HUES48 (cell line): ENCODE results near the gene TMEM213.

Experiments
- H3K27ac ChIP-seq: one replicate; pipeline ENCODE4 v1.7.0; 2013; ENCODE audit warnings: low read depth, low read length, inconsistent platforms
- H3K27me3 ChIP-seq: 2 replicates; pipeline ENCODE4 v1.6.1; 2013; ENCODE audit warnings: mild to moderate bottlenecking, low read length; ENCODE audit not compliant: control insufficient read depth, insufficient read depth
- H3K36me3 ChIP-seq: 2 replicates; pipeline ENCODE4 v1.6.1; 2013; ENCODE audit warnings: low read length; ENCODE audit not compliant: control insufficient read depth, insufficient read depth
- H3K4me1 ChIP-seq: 2 replicates; pipeline ENCODE4 v1.6.1; 2013; ENCODE audit warnings: mild to moderate bottlenecking, low read length; ENCODE audit not compliant: control insufficient read depth, insufficient read depth
- H3K4me3 ChIP-seq: 2 replicates; pipeline ENCODE4 v1.5.1; 2013; ENCODE audit warnings: mild to moderate bottlenecking, low read depth, low read length
- H3K9ac ChIP-seq: 2 replicates; pipeline ENCODE4 v1.6.1; 2013; ENCODE audit warnings: mild to moderate bottlenecking, low read depth, low read length, moderate library complexity
- H3K9me3 ChIP-seq: 2 replicates; pipeline ENCODE4 v1.6.1; 2013; ENCODE audit warnings: low read length; ENCODE audit not compliant: control insufficient read depth, insufficient read depth

The TMEM213 gene

DNA sequence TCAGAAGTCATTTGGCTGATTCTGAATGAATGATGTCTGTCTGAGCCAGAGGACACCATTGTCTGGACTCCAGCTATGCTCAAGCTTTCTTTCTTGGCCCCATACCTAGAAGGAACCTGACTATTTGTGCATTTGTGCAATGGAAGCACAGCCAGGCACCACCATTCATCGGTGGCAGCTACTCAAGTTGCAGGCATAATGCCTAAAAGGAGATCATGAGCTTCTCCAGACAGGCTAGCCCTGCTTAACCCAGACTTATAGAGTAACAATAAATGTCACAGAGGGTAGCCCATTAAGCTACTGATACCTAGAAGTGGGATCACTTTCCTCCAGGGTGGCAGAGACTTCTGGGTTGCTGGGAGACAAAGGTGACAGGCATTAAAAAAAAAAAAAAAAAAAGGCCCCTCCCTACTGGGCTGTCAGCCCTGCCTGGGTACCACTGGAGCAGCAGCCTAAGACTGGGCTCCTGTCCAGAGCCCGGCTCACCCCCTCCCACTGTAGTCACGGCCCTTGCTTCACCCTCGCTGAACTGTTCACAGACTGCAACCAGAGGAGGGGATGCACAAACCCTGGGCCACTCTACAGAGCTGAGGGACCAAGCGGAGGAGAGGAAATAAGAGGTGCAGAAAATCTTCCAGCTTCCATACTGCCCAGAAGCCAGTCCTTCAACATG is 75.6 kb downstream of the TMEM213 start:
- Histone ChIP-seq H3K27ac (no peak overlapping the region), H3K9me3 (no peaks in the 10 kb centered on the region), H3K27me3 (no peaks in the 10 kb centered on the region), H3K9ac (no peak overlapping the region), H3K4me1 (no peaks in the 10 kb centered on the region), H3K4me3 (no peak overlapping the region), H3K36me3 (peaks cover 30% of the 10 kb centered on the region)

DNA sequence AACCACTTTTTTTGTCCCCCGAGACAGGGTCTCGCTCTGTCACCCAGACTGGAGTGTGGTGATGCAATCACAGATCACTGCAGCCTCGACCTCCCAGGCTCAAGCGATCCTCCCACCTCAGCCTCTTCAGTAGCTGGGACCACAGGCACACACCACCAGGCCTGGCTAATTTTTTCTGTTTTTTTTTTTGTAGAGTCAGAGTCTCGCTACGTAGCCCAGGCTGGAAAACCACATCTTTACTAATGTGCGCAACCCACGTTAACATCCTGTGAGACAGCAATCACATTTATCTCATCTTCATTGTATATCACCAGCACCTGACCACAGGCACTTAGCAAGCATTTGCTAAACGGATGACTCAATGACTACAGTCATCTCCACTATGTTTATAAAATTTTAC is 78.0 kb downstream of the TMEM213 start:
- Histone ChIP-seq H3K27me3 (no peaks in the 10 kb centered on the region), H3K4me1 (no peaks in the 10 kb centered on the region), H3K9me3 (no peaks in the 10 kb centered on the region), H3K4me3 (no peak overlapping the region), H3K9ac (no peak overlapping the region), H3K27ac (no peak overlapping the region), H3K36me3 (peaks cover 34% of the 10 kb centered on the region)

DNA sequence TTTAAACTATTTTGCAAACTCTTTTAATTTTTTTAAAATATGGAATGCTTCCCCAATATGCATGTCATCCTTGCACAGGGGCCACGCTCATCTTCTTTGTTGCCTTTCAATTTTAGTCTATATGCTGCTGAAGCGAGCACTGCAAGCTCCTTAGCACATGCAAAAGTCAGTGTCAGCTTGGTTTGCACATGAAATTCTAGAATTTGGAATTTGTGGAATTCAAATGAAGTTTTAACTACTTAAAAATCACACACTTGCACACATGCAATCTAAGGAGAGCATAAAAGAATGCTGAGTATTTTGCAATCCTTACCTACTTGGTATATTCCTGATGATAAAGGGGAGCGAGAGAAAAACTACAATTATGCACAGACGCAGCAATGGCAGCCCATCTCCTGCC is 78.5 kb downstream of the TMEM213 start:
- no peak overlapping the region for H3K4me3 ChIP-seq
- H3K27ac ChIP-seq: no peak overlapping the region
- H3K9ac ChIP-seq: no peak overlapping the region
- no peaks in the 10 kb centered on the region for H3K4me1 ChIP-seq
- H3K27me3 ChIP-seq: no peaks in the 10 kb centered on the region
- no peaks in the 10 kb centered on the region for H3K9me3 ChIP-seq
- H3K36me3 ChIP-seq: peaks cover 39% of the 10 kb centered on the region

DNA sequence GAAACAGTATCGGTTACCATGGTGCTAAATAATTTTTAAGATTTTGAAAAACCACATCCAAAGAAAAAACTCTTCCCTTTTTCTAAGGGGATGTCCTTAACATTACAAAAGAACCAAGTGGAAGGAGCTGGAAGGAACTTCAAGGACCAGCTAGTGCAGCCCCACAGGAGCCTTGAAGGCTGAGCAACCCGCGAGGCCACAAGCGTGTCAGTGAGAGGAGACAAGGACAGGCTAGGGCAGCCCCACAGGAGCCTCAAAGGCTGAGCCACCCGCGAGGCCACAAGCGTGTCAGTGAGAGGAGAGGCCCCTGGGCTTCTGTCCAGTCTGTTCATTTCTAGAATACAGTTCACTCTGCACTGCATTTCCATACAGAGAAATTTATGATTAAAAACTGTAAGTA is 80.3 kb downstream of the TMEM213 start:
- Histone ChIP-seq H3K27me3 (no peaks in the 10 kb centered on the region), H3K27ac (no peak overlapping the region), H3K9ac (no peak overlapping the region), H3K4me3 (no peak overlapping the region), H3K9me3 (no peaks in the 10 kb centered on the region), H3K36me3 (peaks cover 42% of the 10 kb centered on the region), H3K4me1 (no peaks in the 10 kb centered on the region)

DNA sequence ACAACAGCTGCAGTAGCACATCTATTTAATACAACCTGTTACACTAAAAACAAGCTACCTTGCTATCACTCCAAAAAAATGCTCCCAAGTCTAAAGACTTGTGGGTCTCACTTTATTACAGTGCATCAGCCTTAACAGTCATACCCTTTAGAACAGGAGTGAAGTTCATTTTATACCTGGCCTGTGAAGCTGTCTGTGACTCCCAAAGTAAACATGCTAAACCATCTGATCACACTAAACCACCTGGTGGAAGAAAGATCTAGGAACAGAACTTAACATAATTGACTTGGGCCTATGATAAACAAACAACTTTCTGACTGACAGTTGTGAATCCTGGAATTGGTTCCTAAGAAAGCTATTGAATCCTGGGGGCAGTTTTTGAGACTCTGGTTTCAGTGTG is 81.1 kb downstream of the TMEM213 start:
- H3K36me3 ChIP-seq: peaks cover 38% of the 10 kb centered on the region
- no peak overlapping the region for H3K4me3 ChIP-seq

DNA sequence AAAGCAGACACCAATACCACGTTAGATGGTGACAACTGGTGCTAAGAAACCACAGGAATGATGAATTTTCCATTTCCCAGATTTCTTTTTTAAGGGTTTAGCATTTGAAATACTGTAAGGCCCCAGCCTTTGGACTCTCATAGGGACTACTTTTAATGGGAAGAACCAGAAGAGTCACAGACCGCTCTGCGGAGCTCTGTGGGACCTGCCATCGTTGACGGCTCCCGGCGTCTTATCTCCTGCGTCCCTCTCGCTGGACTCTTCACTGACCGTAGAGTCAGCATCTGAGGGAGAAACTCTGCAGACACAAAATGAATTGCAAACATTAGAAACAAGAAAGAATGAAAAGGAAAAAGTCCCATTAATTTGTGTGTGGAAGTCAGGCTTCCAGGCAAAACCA is 81.6 kb downstream of the TMEM213 start:
- no peak overlapping the region for H3K27ac ChIP-seq
- H3K4me3 ChIP-seq: no peak overlapping the region
- H3K4me1 ChIP-seq: no peaks in the 10 kb centered on the region
- no peaks in the 10 kb centered on the region for H3K27me3 ChIP-seq
- H3K36me3 ChIP-seq: peaks cover 38% of the 10 kb centered on the region
- H3K9me3 ChIP-seq: no peaks in the 10 kb centered on the region
- H3K9ac ChIP-seq: no peak overlapping the region

More for the DNA sequence above, 81.1 kb downstream of the TMEM213 start:
- Histone ChIP-seq H3K4me1 (no peaks in the 10 kb centered on the region), H3K27me3 (no peaks in the 10 kb centered on the region), H3K9me3 (no peaks in the 10 kb centered on the region), H3K9ac (no peak overlapping the region), H3K27ac (no peak overlapping the region)

DNA sequence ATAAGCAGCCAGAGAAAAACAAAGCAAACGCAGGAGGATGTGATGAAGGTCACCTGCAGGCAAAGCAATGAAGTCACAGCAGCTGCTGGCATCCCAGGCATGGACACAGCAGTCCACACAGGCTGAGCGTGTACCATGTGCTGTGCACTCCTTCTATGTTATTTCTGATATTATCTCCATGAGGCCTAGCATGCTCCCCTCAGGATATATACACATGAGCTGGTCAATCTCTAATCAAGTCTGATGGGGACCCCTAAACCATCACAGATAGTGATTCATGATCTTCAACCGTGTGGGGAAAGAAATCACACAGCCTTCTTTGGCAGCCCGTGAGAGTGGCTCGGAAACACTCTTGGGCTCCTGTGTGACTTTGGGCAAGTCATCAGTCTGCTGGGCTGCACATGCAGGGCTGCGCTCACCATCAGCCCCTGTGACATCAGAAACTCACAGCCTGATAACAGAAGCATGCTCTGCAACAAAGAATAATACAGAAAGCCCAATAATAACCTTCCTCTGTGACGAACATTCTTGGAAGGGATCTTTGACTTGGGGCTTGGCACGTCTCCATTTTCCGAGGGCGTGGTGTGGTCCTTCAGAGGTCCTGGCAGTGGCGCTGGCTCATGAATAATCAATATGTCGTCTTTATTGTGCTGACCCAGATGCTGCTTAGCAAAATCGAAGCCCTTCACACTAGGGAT is 83.2 kb downstream of the TMEM213 start:
- H3K27ac ChIP-seq: no peak overlapping the region

DNA sequence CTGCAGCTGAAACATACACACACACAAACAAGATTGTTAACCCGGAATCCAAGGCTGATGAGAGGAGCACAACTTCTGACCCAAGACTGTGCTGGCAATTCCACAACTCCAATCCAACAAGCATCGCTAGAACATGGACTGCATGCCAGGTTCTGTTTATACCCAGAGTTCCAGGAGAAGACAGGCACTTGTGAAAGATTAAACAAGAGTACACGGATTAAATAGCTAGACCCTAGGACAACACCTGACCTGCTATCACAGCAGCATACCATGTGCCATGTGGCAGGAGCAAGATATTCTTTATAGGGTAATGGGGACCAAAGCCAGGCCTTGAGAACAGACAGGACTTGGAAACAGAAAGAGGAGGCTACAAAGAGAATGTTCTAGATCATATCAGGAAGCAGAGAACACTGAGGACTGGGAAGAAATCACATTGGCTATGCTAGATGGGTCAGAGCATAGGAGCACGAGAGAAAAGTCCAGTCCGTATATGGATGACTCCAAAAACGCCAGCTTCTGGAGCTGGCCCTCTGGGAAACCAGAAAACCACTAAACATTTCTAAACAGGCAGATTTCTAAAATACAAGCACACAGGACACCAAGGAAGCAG is 83.9 kb downstream of the TMEM213 start:
- Histone ChIP-seq H3K4me1 (no peaks in the 10 kb centered on the region), H3K27ac (no peak overlapping the region), H3K9me3 (no peaks in the 10 kb centered on the region), H3K27me3 (no peaks in the 10 kb centered on the region), H3K4me3 (no peak overlapping the region), H3K9ac (no peak overlapping the region), H3K36me3 (peaks cover 30% of the 10 kb centered on the region)

More for the DNA sequence above, 83.2 kb downstream of the TMEM213 start:
- Histone ChIP-seq H3K27me3 (no peaks in the 10 kb centered on the region), H3K4me1 (no peaks in the 10 kb centered on the region), H3K9me3 (no peaks in the 10 kb centered on the region), H3K36me3 (peaks cover 37% of the 10 kb centered on the region), H3K9ac (no peak overlapping the region), H3K4me3 (no peak overlapping the region)

DNA sequence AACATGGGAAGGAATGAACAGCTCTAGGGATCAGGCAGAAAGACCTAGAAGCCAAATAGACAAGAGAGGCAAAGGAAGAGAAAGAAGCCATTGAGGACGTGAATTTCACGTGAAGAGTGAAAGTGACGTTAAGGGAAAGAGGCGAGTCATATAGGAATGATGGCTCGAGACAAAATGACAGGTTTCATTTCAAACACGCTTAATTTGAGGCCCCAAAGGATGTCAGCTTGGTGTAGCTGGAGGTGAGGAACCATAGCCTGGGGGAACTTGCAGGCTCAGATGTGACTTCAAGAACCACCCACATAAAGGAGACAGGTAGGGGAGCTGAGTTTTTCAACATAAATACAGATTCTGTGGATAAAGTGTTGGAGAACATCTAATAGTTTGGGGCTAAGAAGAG is 84.5 kb downstream of the TMEM213 start:
- H3K27ac ChIP-seq: no peak overlapping the region
- H3K4me1 ChIP-seq: no peaks in the 10 kb centered on the region
- no peak overlapping the region for H3K9ac ChIP-seq
- no peaks in the 10 kb centered on the region for H3K9me3 ChIP-seq
- peaks cover 30% of the 10 kb centered on the region for H3K36me3 ChIP-seq
- H3K4me3 ChIP-seq: no peak overlapping the region
- H3K27me3 ChIP-seq: no peaks in the 10 kb centered on the region

DNA sequence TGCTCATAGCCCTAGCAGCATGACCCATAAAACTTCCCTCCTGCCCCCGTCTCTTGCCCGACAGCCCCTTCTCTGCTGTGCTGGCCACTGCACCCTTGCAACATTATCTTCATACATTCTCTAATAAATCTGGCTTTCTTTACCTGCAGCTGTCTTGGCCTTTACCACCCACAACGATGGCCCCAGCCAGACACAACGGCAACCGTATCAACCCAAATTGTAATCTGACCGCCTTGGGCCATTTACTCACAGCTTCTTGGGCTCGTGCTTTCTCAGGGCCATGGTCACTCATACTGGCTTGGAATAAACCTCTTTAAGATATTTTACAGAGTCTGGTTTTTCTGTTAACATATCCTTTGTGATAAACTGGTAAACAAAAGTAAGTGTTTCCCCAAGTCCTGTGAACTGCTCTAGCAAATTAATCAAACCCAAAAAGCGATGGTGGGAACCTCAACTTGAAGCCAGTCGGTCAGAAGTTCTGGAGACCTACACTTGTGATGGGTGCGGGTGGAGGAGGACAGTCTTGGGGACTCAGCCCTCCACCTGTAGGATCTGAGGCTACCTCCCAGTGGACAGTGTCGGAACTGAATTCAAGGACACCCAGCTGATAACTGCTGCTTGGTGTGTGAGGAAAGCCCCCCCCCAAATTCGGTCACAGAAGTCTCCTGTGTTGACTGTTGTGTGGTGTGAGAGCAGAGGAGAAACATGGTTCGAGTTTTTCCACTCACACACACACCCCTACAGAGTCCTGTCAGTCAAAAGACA is 87.8 kb downstream of the TMEM213 start:
- Histone ChIP-seq H3K27me3 (no peaks in the 10 kb centered on the region), H3K36me3 (peaks cover 16% of the 10 kb centered on the region), H3K9me3 (no peaks in the 10 kb centered on the region), H3K9ac (no peak overlapping the region), H3K4me1 (no peaks in the 10 kb centered on the region; the same call in 1 of the 2 replicates), H3K4me3 (no peak overlapping the region), H3K27ac (no peak overlapping the region)
